ENCODE measurements around the gene TRPT1. TPM values are rescaled to one million over a fixed set of nuclear protein-coding genes. Genes with fewer than 3 reads are reported as not detected.

TRPT1 gene
- total RNA-seq, 2 experiments from 2014 or later: 30.4 to 35.6 TPM

GRCh38 chr11:64234647-64235379 lies 8.8 kb upstream of the TRPT1 start:
- peak overlapping the region; percentile 35 for H3K27ac Mint-ChIP-seq
- CTCF ChIA-PET: interaction anchor here (1.1 to 3.4 kb wide), 5 partner anchors 10 to 97 kb away, joined by 3 to 14 read pairs (median 4); partner anchors contain the start of gene CATSPERZ
- POLR2A ChIA-PET: no interaction called here
- peak; percentile 55 for DNase-seq
- peaks cover 6% of the 10 kb centered on the region for H3K36me3 Mint-ChIP-seq
- peak overlapping the region; percentile 83 for H3K4me3 Mint-ChIP-seq
- peaks cover 25% of the 10 kb centered on the region for H3K4me1 Mint-ChIP-seq (ENCODE audit: low read depth)
- no peaks in the 10 kb centered on the region for H3K27me3 Mint-ChIP-seq
- intact Hi-C loops (cut with micrococcal nuclease): no loop called here
- H3K9me3 Mint-ChIP-seq: no peaks in the 10 kb centered on the region

DNA sequence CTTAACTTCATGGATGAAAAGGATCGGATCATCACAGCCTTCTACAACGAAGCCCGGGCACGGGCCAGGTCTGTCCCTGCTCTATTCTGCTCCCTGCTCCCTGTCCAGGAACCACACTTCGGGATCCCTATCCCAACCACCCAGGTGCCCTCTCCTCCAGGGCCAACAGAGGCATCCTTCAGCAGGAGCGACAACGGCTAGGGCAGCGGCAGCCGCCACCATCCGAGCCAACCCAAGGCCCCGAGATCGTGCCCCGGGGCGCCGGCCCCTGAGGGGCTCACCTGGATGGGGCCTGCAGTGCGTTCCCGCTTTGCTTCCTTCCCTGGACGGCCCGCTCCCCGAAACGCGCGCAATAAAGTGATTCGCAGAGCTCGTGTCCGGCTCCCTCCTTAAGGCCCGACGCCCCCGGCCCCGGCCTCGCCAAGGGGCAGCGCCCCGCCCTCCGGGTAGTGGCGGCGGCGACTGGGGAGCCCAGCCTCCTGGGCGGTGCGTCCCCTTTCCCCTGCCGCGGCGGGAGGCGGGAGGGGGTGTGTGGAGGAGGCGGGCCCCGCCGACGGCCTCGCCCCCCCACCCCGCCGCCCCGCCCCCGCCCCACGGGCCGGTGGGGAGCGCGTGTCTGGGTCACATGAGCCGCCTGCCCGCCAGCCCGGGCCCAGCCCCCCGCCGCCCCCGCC lies 8.1 kb upstream of the TRPT1 start, which contains the start of gene VEGFB:
TSS of gene VEGFB (plus strand) at position 672 of the 674 bp plus-strand sequence. CDS start 250 bp downstream, outside the sequence.
- intact Hi-C loops (cut with micrococcal nuclease): no loop called here
- CTCF ChIA-PET: interaction anchor here (0.7 to 3.4 kb wide), 4 partner anchors 8 to 67 kb away, joined by 3 to 14 read pairs (median 4); partner anchors contain the start of genes CATSPERZ, NUDT22 and TRPT1
- Mint-ChIP-seq H3K27me3 (no peaks in the 10 kb centered on the region), H3K27ac (peak within 1 kb of the TSS; percentile 35), H3K4me3 (peak within 1 kb of the TSS; percentile 83), H3K36me3 (peaks cover 6% of the 10 kb centered on the region), H3K4me1 (ENCODE audit: low read depth) (peaks cover 30% of the 10 kb centered on the region), H3K9me3 (no peaks in the 10 kb centered on the region)
- peak; percentile 74 for DNase-seq
- POLR2A ChIA-PET: interaction anchor here (0.5 kb wide), 1 partner anchor 13 kb away, joined by 3 read pairs; the partner anchor contains the start of gene PPP1R14B

DNA sequence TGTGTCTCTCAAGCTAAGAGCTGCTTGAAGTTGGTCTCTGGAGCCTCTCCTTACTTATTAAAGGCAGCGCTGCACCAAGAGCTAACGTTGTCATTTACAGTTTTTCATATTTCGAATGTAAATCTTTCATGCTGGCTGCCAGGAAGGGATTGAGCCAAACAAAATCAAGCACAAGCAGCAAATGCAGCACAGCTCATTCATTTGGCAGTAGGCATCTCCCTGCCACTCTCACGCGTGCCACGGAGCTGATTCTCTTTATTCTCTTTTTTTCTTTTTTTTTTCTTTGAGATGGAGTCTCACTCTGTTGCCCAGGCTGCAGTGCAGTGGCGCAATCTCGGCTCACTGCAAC lies 7.0 kb upstream of the TRPT1 start:
- no peak overlapping the region for H3K4me3 Mint-ChIP-seq

GRCh38 chr11:64232182-64232966 lies 6.4 kb upstream of the TRPT1 start:
- ChIA-PET CTCF (interaction anchor here (0.7 to 3.4 kb wide), 5 partner anchors 20 to 232 kb away, joined by 3 to 14 read pairs (median 3); no protein-coding TSS in a partner anchor), POLR2A (interaction anchor here (1.6 to 2.0 kb wide), 2 partner anchors 9 to 25 kb away, joined by 5 to 10 read pairs; partner anchors contain the start of genes FERMT3 and FKBP2)
- intact Hi-C loops (cut with micrococcal nuclease): no loop called here
- no peak overlapping the region for H3K27ac Mint-ChIP-seq
- H3K4me3 Mint-ChIP-seq: peak overlapping the region; percentile 79
- peaks cover 36% of the 10 kb centered on the region for H3K4me1 Mint-ChIP-seq (ENCODE audit: low read depth)
- H3K9me3 Mint-ChIP-seq: no peaks in the 10 kb centered on the region
- H3K36me3 Mint-ChIP-seq: peaks cover 8% of the 10 kb centered on the region
- no peaks in the 10 kb centered on the region for H3K27me3 Mint-ChIP-seq
- no peak for DNase-seq

More for the DNA sequence above, 7.0 kb upstream of the TRPT1 start:
- peaks cover 32% of the 10 kb centered on the region for H3K4me1 Mint-ChIP-seq (ENCODE audit: low read depth)
- ChIA-PET POLR2A (interaction anchor here (1.6 to 2.0 kb wide), 2 partner anchors 8 to 26 kb away, joined by 5 to 10 read pairs; partner anchors contain the start of genes FERMT3 and FKBP2), CTCF (interaction anchor here (0.7 to 3.4 kb wide), 4 partner anchors 19 to 46 kb away, joined by 3 to 14 read pairs (median 3); no protein-coding TSS in a partner anchor)
- H3K27me3 Mint-ChIP-seq: no peaks in the 10 kb centered on the region
- no peak overlapping the region for H3K27ac Mint-ChIP-seq
- peaks cover 6% of the 10 kb centered on the region for H3K36me3 Mint-ChIP-seq
- no peaks in the 10 kb centered on the region for H3K9me3 Mint-ChIP-seq
- DNase-seq: no peak
- intact Hi-C loops (cut with micrococcal nuclease): no loop called here

DNA sequence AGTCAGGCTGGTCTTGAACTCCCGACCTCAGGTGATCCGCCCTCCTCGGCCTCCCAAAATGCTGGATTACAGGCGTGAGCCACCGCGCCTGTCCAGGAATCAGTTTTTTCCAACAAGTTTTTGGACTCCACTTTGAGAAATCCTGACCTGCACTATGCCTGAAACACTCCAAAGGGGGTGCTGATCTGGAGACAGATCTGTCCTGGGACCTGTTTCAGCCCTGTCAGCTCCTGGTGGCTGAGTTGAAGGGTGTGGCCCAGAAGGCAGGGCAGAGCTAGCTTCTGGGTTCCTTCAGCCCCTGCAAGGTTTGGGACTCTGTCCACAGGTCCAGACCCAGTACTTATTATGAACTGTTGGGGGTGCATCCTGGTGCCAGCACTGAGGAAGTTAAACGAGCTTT lies 5.6 kb upstream of the TRPT1 start:
- no peaks in the 10 kb centered on the region for H3K27me3 Mint-ChIP-seq
- H3K27ac Mint-ChIP-seq: no peak overlapping the region
- peak overlapping the region; percentile 79 for H3K4me3 Mint-ChIP-seq
- H3K9me3 Mint-ChIP-seq: no peaks in the 10 kb centered on the region
- POLR2A ChIA-PET: interaction anchor here (2.0 kb wide), 1 partner anchor 25 kb away, joined by 10 read pairs; the partner anchor contains the start of gene FERMT3
- peaks cover 40% of the 10 kb centered on the region for H3K4me1 Mint-ChIP-seq (ENCODE audit: low read depth)
- DNase-seq: no peak
- peaks cover 7% of the 10 kb centered on the region for H3K36me3 Mint-ChIP-seq
- intact Hi-C loops (cut with micrococcal nuclease): no loop called here
- CTCF ChIA-PET: interaction anchor here (0.8 kb wide), 1 partner anchor 231 kb away, joined by 3 read pairs; no protein-coding TSS in a partner anchor

DNA sequence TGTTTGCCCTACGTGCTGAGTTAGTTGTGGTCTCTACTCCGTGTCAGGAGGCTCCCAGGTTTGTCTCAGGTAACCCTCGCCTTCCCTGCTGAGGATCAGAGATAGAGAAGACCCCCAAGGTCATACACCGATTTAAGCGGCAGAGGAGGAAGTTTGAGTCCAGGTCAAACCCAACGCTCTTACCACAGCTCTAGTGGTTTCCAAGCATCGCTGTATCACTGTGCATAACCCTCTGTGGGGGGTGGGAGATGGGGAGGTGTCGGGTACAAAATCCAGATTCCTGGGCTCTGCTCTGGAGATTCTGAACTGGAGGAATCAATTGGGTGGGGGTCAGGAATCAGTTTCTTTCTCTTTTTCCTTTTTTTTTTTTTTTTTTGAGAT lies 5.0 kb upstream of the TRPT1 start:
- ChIA-PET POLR2A (no interaction called here), CTCF (no interaction called here)
- no peaks in the 10 kb centered on the region for H3K9me3 Mint-ChIP-seq
- no peaks in the 10 kb centered on the region for H3K27me3 Mint-ChIP-seq
- H3K4me1 Mint-ChIP-seq (ENCODE audit: low read depth): peaks cover 38% of the 10 kb centered on the region
- peak overlapping the region; percentile 79 for H3K4me3 Mint-ChIP-seq
- intact Hi-C loops (cut with micrococcal nuclease): loop anchor here (1.0 kb wide), 2 partner anchors 10 to 24 kb away; partner anchors contain the start of gene FKBP2
- peaks cover 7% of the 10 kb centered on the region for H3K36me3 Mint-ChIP-seq
- peak overlapping the region; percentile 80 for H3K27ac Mint-ChIP-seq
- DNase-seq: no peak

GRCh38 chr11:64230171-64230984 lies 4.4 kb upstream of the TRPT1 start, which contains the start of gene DNAJC4:
Gene DNAJC4, plus strand, starts transcription at chr11:64230548. Its CDS starts 307 bp downstream, at chr11:64230855.
- peak; percentile 92 for DNase-seq
- ChIA-PET POLR2A (no interaction called here), CTCF (no interaction called here)
- intact Hi-C loops (cut with micrococcal nuclease): loop anchor here (1.0 kb wide), 2 partner anchors 11 to 23 kb away; partner anchors contain the start of gene FKBP2
- no peaks in the 10 kb centered on the region for H3K27me3 Mint-ChIP-seq
- no peaks in the 10 kb centered on the region for H3K9me3 Mint-ChIP-seq
- H3K27ac Mint-ChIP-seq: peak within 1 kb of the TSS; percentile 80
- peaks cover 33% of the 10 kb centered on the region for H3K4me1 Mint-ChIP-seq (ENCODE audit: low read depth)
- peaks cover 7% of the 10 kb centered on the region for H3K36me3 Mint-ChIP-seq
- peak within 1 kb of the TSS; percentile 79 for H3K4me3 Mint-ChIP-seq

- no peaks in the 10 kb centered on the region for H3K27me3 Mint-ChIP-seq
- peak overlapping the region; percentile 79 for H3K4me3 Mint-ChIP-seq
- ChIA-PET POLR2A (no interaction called here), CTCF (no interaction called here)
- peaks cover 5% of the 10 kb centered on the region for H3K36me3 Mint-ChIP-seq
- intact Hi-C loops (cut with micrococcal nuclease): loop anchor here (1.0 kb wide), 2 partner anchors 12 to 22 kb away; partner anchors contain the start of gene FKBP2
- H3K4me1 Mint-ChIP-seq (ENCODE audit: low read depth): peaks cover 33% of the 10 kb centered on the region
- H3K27ac Mint-ChIP-seq: peak overlapping the region; percentile 80
- no peaks in the 10 kb centered on the region for H3K9me3 Mint-ChIP-seq
- DNase-seq: no peak
Measured at GRCh38 chr11:64229744-64230170, 3.8 kb upstream of the TRPT1 start.

DNA sequence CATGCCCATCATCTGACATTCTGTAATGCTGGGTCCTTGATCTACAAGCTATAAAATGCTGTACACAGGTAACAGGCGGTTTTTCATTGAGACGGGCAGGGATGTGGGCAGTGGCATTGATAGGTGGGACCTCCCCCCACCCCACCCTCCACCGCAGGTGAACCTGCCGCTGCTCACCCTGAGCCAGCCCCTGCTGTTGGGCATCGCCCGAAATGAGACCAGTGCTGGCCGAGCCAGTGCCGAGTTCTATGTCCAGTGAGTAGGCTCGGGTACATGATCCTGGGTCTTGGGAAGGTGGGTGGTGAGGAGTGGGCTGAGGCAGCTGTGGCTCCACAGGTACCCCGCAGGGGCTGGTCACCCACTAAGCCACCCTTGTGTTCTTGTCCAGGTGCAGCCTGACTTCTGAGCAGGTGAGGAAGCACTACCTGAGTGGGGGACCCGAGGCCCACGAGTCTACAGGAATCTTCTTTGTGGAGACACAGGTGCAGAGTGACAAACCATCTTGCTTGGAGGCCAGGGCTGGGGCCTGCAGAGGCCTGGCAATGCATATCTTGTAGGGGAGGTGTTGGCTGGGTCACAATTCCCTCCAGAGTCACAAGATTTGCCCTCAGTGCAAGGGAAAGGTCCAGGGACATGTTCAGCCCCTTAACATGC lies 3.2 kb upstream of the TRPT1 start:
- peaks cover 5% of the 10 kb centered on the region for H3K36me3 Mint-ChIP-seq
- CTCF ChIA-PET: interaction anchor here (1.2 kb wide), 1 partner anchor 75 kb away, joined by 3 read pairs; no protein-coding TSS in a partner anchor
- POLR2A ChIA-PET: no interaction called here
- peaks cover 34% of the 10 kb centered on the region for H3K4me1 Mint-ChIP-seq (ENCODE audit: low read depth)
- peak overlapping the region; percentile 39 for H3K4me3 Mint-ChIP-seq
- H3K27me3 Mint-ChIP-seq: no peaks in the 10 kb centered on the region
- H3K27ac Mint-ChIP-seq: peak overlapping the region; percentile 28
- intact Hi-C loops (cut with micrococcal nuclease): no loop called here
- no peaks in the 10 kb centered on the region for H3K9me3 Mint-ChIP-seq
- DNase-seq: no peak

- Mint-ChIP-seq H3K27me3 (no peaks in the 10 kb centered on the region), H3K9me3 (no peaks in the 10 kb centered on the region), H3K27ac (peak overlapping the region; percentile 84), H3K4me1 (ENCODE audit: low read depth) (peaks cover 37% of the 10 kb centered on the region), H3K36me3 (peaks cover 5% of the 10 kb centered on the region), H3K4me3 (peak overlapping the region; percentile 88)
- POLR2A ChIA-PET: interaction anchor here (0.7 to 5.4 kb wide), 8 partner anchors 10 to 42 kb away, joined by 3 to 66 read pairs (median 8); partner anchors contain the start of genes FERMT3, PPP1R14B and STIP1
- intact Hi-C loops (cut with micrococcal nuclease): no loop called here
- CTCF ChIA-PET: interaction anchor here (1.0 to 5.2 kb wide), 5 partner anchors 21 to 76 kb away, joined by 3 to 38 read pairs (median 5); partner anchors contain the start of genes CATSPERZ, ESRRA and FERMT3
- no peak for DNase-seq
Measured at GRCh38 chr11:64227405-64227956, 1.5 kb upstream of the TRPT1 start.
